Caki2 (cell line): ENCODE results near the gene SLA2. TPM values are rescaled to one million over a fixed set of nuclear protein-coding genes. Genes with fewer than 3 reads are reported as not detected.
"Not testable (repeated sequence)": the region's sequence is repeated elsewhere in the genome, so short reads cannot be mapped to it uniquely, and the experiment has no call there.

Source experiments
- DNase-seq: peaks from one replicate; pipeline ENCODE4 v3.0.0-alpha.2; 2015; ENCODE audit warnings: low read depth
- in situ Hi-C: cut with HindIII; loops from 2 replicates; pipeline ENCODE4 v1.10.0; 2016; ENCODE audit warnings: low sequenced_read_pairs, low pct_unique_long_range_greater_than_20kb, mixed read lengths
- total RNA-seq: library from RNA; depleted of rRNA; stranded (reverse); fragments of >200 nt; shearing (Covaris generic); gene quantifications from 2 replicates; pipeline ENCODE4 v1.2.3, GENCODE V29; 2014; ENCODE audit warnings: low replicate concordance; rRNA removed

Gene SLA2, protein sequence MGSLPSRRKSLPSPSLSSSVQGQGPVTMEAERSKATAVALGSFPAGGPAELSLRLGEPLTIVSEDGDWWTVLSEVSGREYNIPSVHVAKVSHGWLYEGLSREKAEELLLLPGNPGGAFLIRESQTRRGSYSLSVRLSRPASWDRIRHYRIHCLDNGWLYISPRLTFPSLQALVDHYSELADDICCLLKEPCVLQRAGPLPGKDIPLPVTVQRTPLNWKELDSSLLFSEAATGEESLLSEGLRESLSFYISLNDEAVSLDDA
- 0.27 TPM in 1 of 2 replicates, not detected in the other for total RNA-seq

DNA sequence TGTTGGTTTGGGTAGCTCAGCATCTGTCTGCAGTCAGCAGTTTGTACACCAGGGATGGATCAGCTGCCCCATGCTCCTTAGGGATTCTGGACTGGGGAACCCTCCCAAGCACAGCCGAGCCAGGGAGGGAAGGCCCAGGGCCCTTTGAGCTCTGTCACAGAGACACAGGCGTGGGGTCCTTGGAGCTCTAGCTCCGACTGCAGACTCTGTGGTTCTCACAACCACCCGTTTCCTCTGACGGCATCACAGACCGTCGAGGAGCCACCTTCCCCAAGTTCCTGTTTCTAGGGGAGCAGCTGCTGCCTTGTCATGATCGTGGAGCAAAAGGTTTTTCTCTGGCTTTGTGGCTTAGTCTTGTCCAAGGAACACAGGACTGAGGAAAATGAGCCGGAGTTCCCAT, at the start of gene SLA2:
SLA2 (minus strand) TSS at position 199 of the 400 bp plus-strand sequence. CDS start 4,861 bp downstream, outside the sequence.
- in situ Hi-C loops: no loop called here

DNA sequence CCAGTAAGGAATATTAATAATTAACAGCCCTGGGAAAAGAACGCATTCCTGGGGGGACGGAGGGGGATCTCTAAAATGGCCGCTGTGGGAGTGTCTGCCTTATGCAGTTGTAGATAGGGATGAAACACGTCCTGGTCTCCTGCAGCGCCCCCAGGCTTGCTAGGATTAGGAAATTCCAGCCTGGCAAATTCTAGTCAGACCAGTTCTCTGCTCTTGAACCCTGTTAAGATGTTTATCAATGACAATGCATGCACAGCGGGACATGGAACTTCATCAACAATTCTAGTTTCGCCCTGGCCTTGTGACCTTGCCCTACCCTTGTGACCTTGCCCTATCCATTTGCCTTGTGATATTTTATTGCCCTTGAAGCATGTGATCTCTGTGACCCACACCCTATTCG, 49.5 kb upstream of the SLA2 start:
- in situ Hi-C loops: not testable (repeated sequence)

More for the DNA sequence above, at the start of gene SLA2:
- no peak for DNase-seq

DNA sequence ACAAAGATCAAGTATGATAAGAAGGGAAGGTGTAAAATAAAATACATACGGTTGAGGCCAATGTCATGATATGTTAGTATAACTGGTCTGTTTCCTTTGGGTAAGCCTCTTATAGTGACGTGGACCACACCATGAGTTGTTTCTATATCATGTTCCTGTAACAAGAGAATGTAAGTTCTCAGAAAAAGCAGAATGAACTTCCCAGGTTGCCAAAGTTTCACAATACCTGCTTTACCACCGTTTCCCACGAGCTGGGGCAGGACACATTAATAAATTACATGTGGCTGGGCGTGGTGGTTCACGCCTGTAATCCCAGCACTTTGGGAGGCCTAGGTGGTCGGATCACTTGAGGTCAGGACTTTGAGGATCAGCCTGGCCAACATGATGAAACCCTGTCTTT, 42.6 kb upstream of the SLA2 start:
- DNase-seq: no peak
- in situ Hi-C loops: no loop called here

More for the DNA sequence above, 49.5 kb upstream of the SLA2 start:
- not testable (repeated sequence) for DNase-seq

DNA sequence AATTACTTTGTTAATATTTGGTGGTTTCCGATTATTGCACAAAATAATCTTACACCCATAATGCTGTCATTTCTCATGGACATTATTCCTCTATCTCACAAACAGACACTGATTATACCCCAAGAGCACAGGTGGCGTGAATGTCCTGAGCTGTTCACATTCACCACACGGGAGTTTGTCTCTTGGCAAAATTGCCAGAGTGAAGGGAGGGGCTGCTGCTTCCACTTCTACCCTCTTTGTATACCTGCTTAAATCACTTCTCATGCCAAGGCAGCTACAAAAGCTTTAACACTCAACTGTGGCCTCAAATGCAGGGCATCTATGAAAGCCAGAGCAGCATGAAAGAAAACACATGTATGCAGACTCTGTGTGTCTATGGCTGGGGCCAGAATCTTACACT, 41.9 kb upstream of the SLA2 start:
- in situ Hi-C loops: no loop called here
- DNase-seq: no peak

DNA sequence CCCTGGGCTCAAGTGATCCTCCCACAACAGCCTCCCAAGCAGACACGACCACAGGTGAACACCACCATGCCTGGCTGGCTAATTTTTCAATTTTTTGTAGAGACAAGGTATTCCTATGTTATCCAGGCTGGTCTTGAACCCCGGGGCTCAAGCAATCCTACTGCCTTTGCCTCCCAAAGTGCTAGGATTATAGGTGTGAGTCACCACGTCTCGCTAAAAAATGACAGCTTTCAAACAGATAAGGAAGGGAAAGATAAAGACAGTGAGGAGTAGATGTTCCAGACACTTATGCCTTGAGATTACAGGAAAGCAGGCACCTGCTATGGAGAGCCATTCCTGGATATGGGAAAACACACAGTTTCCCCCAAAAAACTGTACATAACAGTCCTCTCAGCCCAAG, 40.9 kb upstream of the SLA2 start:
- in situ Hi-C loops: no loop called here
- DNase-seq: no peak

DNA sequence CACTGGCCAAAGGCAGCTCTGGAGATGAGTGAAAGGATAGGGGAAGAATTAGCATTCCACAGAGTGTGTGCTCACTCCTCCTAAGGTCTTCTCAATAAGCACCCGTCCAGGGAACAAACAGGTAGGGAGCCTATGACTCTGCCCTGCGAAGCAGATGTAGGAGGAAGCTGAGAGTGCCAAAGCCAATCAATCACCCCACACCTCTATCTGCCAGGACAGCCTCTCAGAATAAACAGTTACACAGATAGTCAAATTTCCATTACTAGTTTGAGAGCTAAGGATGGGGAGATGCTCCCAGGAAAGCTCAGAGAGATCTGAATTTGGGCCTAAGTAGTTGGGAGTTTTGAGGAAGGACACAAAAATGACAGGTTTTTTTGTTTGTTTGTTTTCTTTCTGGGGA, 40.5 kb upstream of the SLA2 start:
- no peak for DNase-seq
- in situ Hi-C loops: no loop called here

DNA sequence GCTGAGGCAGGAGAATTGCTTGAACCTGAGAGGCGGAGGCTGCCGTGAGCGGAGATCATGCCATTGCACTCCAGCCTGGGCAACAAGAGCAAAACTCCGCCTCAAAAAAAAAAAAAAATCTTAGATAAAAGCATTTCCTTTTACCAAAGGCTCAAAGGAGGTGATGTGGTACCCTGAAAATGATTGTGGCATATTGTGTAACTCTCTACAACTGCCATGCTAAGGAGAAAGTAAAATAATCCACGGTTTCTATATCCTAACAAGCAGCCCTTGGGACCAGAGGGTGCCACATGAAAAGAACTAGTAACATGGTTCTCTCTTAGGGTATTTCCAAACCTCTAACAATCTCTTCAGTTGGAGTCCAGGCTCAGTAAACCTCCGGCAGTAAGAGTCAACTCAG, 38.8 kb upstream of the SLA2 start:
- in situ Hi-C loops: no loop called here
- no peak for DNase-seq

DNA sequence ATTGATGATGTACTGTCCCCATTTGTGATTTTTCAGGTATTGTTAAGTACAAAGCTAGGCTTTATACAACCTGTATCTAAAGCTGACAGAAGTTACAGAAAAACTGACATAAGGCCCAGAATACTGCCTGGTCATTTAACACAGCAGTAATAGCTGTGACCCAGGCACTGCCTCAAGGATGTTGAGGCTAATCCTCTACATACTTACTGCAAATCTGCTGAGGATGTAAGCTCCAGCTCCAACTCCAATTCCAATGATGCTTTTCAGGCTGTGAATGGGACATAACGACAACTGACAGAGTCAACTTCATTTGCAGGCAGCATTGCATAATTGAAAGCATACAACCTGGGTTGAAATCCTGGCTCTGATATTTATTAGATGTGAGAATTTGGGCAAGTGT, 36.3 kb upstream of the SLA2 start:
- in situ Hi-C loops: no loop called here
- no peak for DNase-seq

DNA sequence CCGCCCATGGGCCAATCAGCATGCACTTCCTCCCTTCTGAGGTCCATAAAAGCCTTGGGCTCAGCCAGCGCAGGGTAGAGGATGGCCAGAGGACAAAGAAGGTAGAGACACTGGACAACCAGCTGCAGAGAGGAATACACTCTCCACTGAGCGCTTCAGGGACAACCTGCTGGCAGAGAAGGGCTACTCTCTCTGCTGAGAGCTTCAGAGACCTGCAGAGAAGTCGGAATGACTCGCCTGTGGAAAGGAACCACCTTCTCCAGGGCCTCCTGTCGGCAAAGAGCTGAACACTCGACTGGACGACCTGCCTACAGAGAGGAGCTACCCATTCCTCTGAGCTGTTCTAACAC, 31.4 kb upstream of the SLA2 start:
- no peak for DNase-seq

DNA sequence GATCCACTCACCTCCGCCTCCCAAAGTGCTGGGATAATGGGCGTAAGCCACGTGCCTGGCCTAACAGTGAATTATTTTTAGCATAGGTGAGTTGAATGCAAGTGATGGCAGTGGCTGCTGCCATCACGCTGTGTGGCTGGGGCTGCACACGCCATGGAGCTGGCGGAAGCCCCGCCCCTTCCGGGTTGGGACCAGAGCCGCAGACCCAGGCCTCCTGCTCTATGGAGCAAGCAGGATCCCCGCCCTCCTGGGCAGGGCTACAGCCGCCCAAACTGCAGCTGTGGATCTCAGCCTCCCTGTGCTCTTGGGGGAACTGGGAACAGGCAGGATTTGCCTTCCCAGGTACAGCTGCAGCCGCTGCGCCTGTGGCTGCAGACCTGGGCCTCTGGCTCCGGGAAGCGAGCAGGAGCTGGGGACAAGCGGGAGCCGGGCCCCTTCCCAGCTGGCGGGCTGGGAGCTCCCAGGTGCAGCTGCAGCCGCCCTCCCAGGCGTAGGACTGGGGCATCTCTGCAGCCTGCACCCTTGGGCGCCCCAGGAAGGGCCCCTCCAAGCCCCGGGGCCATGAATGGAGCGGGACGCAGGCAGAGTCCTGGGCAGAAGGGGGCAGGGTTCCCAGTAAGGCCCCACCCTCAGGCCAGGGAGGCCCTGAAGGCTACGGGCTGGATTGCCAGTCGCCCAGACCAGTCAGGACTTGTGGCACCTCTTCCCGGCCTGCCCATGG, 30.9 kb upstream of the SLA2 start:
- in situ Hi-C loops: no loop called here
- DNase-seq: no peak

More for the DNA sequence above, 31.4 kb upstream of the SLA2 start:
- in situ Hi-C loops: no loop called here

DNA sequence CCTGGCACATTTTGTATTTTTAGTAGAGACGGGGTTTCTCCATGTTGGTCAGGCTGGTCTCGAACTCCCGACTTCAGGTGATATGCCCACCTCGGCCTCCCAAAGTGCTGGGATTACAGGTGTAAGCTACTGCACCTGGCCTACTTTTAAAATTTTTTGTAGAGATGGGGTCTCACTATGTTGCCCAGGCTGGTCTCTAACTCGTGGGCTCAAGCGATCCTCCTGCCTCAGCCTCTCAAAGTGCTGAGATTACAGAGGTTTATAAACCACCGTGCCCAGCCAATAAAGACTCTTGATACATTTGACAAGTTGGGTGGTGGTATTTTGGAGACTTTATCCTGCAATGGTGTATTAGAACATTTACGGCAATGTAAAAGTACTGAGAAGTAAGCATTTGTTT, 29.5 kb upstream of the SLA2 start:
- in situ Hi-C loops, DNase-seq: not testable (repeated sequence)

DNA sequence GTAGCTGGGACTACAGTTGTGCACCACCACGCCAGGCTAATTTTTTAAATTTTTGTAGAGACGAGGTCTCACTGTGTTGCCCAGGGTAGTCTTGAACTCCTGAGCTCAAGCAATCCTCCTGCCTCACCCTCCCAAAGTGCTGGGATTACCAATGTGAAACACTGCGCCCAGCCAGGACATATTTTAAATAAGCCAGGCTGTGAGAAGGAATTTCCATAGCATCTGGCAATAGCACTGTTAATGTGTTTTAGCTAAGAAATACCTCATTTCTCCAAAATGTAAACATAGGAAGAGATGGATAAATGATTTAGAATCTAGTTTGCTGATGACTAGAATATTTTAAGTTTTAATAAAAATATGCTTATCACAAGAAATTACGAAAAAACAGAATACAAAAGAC, 27.0 kb upstream of the SLA2 start:
- in situ Hi-C loops: no loop called here
- no peak for DNase-seq

DNA sequence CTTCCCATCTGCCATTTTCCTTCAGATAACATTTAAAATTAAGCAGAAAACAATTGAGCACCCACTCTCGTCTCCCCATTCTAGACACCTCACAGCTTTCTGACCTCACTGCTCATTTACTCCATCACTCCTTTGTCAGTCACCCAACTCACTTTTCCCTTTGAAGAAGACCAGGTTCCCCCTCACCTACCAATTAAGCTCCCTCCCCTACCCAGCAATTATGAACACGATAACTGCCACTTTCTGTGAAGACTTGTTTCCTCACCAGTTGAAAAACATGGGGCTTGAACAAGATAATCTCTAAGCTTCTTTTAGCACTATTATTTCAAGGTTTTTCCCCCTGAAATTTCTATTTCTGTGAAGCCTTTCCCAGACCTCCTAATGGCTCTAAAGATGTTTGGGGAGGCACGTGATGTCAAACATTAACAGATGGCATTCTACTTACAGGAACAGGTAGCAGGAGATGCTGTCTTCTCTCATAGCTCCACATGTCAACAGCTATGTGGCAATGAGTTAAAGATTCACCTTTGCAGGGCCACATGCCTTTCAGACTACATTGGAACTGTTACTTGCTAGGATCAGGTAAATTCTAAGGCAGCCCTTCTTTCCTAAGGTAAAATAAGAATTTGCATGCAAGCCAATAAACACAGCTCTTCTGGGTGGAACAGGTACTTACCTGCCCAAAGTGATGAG, 24.8 kb upstream of the SLA2 start:
- DNase-seq: no peak
- in situ Hi-C loops: no loop called here

DNA sequence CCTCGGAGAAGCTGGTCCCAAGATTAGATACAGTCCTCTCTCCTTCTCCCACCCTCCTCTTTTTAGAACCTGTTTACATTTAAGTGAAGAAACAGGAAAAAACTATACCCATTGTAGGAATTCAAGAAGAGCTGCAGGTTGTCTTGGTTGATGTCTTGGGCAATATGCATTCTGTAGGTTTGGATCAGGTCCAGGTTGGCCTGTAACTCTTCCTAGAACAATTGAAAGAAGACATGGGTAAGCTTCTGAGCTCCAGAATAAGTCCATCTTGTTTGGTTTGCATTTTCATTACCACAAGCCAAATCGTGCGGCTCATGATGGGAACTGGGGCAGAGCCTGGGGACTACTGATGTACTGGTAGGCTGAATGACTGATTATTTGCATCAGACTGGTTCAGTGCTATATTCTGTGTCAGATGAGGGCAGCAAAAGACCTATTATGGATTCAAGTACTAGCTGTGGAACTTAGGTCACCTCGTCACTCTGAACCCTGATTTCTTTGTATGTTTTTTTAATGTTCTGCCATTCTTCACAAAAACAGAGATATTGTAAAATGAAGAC, 20.3 kb upstream of the SLA2 start:
- no peak for DNase-seq
- in situ Hi-C loops: no loop called here

DNA sequence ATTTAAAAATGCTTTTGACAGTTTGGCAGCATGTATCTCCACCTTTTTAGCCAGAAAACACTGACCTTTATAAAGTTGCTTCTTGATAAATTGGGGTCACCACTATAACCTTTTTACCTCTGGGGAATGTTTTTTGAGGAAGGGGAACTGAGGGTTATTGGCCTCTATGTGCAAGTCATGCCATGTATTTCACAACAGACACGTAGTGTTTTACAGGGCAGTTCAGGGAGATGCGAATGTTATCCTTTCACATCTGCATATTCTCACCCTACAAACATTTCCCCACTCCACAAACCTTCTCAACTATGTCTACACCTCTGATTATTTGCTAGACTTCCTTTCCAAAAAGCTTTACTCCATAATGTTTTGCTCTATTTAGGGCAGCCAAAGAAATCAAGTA, 17.0 kb upstream of the SLA2 start:
- in situ Hi-C loops: no loop called here
- no peak for DNase-seq

DNA sequence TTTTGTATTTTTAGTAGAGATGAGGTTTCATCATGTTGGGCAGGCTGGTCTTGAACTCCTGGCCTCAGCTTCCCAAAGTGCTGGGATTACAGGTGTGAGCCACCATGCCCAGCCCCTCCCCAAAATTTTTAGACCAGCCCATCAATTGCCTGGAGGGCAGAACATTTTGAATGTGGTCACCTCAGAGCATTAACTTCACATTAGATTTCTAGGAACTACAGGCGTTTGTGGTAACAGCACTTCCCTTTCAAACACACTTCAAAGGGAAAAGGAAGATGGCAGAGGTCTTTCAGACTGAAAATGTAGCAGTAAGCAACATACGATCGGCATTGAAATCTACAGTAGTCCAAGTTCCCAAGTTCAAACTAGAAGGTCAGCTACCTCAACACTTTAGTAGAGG, 12.3 kb upstream of the SLA2 start:
- in situ Hi-C loops: no loop called here
- no peak for DNase-seq

DNA sequence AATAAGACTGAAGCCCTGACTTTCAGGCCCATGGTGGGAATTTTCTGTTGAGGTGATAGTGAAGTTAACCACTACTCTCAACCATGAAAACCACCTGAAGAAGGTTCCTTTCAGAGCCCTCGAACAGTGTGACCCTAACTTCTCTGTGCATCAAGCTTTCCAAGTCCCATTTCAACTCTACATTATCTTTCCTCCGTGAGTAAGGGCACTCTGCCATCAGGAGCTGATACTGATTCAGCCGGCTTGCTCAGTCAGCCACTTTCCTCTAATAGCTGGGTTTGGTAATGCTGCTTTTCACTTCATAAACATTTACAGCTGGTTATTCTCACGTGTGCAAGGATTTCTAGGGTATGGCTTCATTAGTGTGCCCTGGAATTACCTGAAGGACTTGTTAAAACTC, 10.7 kb upstream of the SLA2 start:
- in situ Hi-C loops: no loop called here
- no peak for DNase-seq

DNA sequence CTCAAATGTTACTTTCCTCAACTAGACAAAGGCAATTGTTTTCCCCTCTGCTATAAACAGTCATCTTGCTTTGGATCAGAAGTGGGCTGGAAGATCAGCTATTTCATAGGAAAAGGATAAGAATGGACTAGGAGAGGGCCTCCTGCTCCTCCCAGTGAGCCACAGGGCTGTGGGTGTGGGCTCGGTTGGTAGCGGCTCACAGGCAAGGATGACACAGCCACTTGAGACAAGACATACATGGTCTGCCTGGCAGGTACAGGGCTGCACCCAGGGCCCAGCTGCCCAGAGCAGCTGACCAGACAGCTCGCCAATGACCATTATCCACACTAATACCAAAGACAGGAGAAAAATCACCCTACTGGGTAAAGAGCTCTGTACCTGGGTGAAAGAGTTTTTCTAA, 9.0 kb upstream of the SLA2 start:
- no peak for DNase-seq
- in situ Hi-C loops: no loop called here

DNA sequence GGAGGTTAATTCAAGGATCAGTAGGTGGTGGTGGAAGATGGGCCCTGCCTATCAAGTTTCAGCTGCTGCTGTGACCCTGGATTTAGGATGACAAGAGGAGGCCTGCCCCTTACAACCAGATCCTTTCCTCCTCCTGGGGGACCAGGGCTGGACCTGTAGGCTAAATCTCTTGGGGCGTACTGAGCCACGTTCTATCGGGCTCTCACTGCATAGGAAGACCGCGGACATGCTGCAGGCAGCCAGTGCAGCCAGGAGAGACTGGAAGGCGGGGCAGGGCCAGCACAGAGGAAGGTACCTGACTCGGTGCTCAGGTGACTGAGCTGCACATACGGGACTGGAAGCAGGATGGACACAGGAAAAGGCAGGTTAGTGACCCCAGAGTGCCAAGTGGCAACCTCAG, 8.5 kb upstream of the SLA2 start:
- DNase-seq: no peak
- in situ Hi-C loops: no loop called here
